Measurements from ENCODE around the gene DBH. TPM values are rescaled to one million over a fixed set of nuclear protein-coding genes. Genes with fewer than 3 reads are reported as not detected.

Gene DBH
- total and polyA plus RNA-seq, 10 of the 15 experiments (the other 5 are each of a cell fraction or from before 2014, with no cell fraction given), result not detected

- ChIA-PET POLR2A (no interaction called here), CTCF (interaction anchor here (1.1 kb wide), 1 partner anchor 40 kb away, joined by 3 read pairs; no protein-coding TSS in a partner anchor), SMC1A (ENCODE audit: uncharacterized antibody, unreplicated experiment) (no interaction called here), RAD21 (ENCODE audit: unreplicated experiment) (no interaction called here)
- in situ Hi-C loops (cut with MboI) (no loop called here), intact Hi-C loops (cut with micrococcal nuclease; ENCODE audit: unreplicated experiment) (no loop called here)
- peaks cover 10 to 24% of the 10 kb centered on the region in 2 experiments for H3K27me3 ChIP-seq (replicated peaks in 1 of 2; ENCODE audit: control insufficient read depth in 2 of 2, insufficient read depth in 2 of 2, low read length in 1 of 2)
- 12% methylated on average over 34 of the region's 39 CpGs for WGBS (ENCODE audit: insufficient coverage, insufficient replicate concordance, low lambda C conversion rate, missing lambda C conversion rate)
- no peak for ATAC-seq
- no TSS peak for BruUV-seq (replicated peaks)
- DNase-seq (ENCODE audit: low read depth, low spot score), result no peak
- no peaks in the 10 kb centered on the region for H3K9me3 ChIP-seq (replicated peaks; ENCODE audit: control insufficient read depth, insufficient read depth, low read length)
- no peaks in the 10 kb centered on the region for H3K79me2 ChIP-seq (ENCODE audit: control insufficient read depth, insufficient read depth, low read length)
- TF ChIP-seq CBX5 (IDR thresholded peaks at IDR 0.05; ENCODE audit: low read depth), result no peak
- no peak for TF ChIP-seq CREB1 (IDR thresholded peaks at IDR 0.05; ENCODE audit: low read depth)
- no peak for TF ChIP-seq EGR1 (IDR thresholded peaks at IDR 0.05; ENCODE audit: borderline replicate concordance in 1 of 2, low read depth in 2 of 2, low read length in 2 of 2)
- no peak for TF ChIP-seq RUNX3 (IDR thresholded peaks at IDR 0.05; ENCODE audit: low read length)
- no peak for TF ChIP-seq ZNF217 (IDR thresholded peaks at IDR 0.05)
- no peak for TF ChIP-seq RB1 (IDR thresholded peaks at IDR 0.05; ENCODE audit: borderline replicate concordance)
- TF ChIP-seq NR2F1 (conservative IDR thresholded peaks at IDR 0.05), result no peak
- TF ChIP-seq POLR2AphosphoS2 (IDR thresholded peaks at IDR 0.05; ENCODE audit: low read depth, low read length), result no peak
- H3K4me2 ChIP-seq (ENCODE audit: control insufficient read depth, insufficient read depth), result no peak overlapping the region
- H3K4me1 ChIP-seq (ENCODE audit: control insufficient read depth, insufficient read depth, low read length), result no peaks in the 10 kb centered on the region
- H2AFZ ChIP-seq (ENCODE audit: control insufficient read depth, low read depth, low read length), result no peak overlapping the region
- no peak overlapping the region for H3K27ac ChIP-seq (ENCODE audit: control insufficient read depth, insufficient read depth)
- no peaks in the 10 kb centered on the region for H3K36me3 ChIP-seq (ENCODE audit: control insufficient read depth in 2 of 2, insufficient read depth in 2 of 2, low read length in 1 of 2)
- no peak overlapping the region for H3K9ac ChIP-seq (ENCODE audit: control insufficient read depth, insufficient read depth, low read length)
- no peak overlapping the region for H3K4me3 ChIP-seq
- H4K20me1 ChIP-seq (ENCODE audit: control insufficient read depth, insufficient read depth), result no peaks in the 10 kb centered on the region
- no peak for FAIRE-seq
Observed at GRCh38 chr9:133701981-133702797, 66.0 kb downstream of the DBH start.
